Muscle of back (tissue), 11 donors: Measurements from ENCODE around the gene SKIC8. TPM values are rescaled to one million over a fixed set of nuclear protein-coding genes. Genes with fewer than 3 reads are reported as not detected.

ENCODE experiments used
- DNase-seq, 3 donors: peaks; one replicate each; pipeline versions ENCODE4 v3.0.0 to v3.0.0-alpha.2; 2013
- polyA plus RNA-seq, 10 donors: library from polyadenylated mRNA; unstranded; fragments of 120-200 nt; gene quantifications; one replicate each; pipeline ENCODE4 v1.2.1, GENCODE V29; 2013; ENCODE audit not compliant: insufficient read length in 10 of 10

The SKIC8 gene
- polyA plus RNA-seq, 10 donors, result 49.9 to 74.2 (median 56.3) TPM

DNA sequence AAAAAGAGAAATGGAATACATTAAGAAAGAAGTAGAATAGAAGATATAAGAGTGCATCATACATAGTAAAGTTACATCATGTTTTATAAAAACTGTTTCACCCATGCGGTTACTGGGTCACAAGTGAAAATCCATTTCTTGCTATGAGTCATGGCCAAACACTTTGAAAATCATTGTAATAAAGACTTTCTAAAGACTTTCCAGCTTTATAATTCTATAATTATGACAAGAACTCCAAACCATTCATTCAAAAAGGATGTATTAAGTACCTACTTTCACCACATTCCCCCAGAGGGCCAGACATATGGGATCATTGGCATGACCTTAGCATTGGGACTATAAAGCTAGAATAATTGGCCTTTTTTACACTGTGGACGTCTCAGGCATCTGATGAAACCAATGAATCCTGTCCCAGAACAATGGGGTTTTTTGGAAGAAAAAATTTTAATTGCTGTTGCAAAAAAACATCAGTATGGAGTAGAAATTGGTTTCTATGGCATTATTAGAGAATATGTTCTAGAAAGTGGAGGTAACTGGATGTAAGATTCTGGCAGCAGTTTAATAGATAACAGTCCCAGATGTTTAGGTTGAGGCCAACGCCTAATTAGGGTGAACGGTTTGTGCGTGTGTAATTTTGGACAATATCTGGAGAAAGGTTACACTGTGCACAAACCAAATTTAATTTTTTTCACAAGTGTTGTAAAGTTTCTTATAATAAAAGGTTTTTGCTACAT lies 3.3 kb upstream of the SKIC8 start:
- peak in 1 of 3 donors; percentile 87 for DNase-seq

DNA sequence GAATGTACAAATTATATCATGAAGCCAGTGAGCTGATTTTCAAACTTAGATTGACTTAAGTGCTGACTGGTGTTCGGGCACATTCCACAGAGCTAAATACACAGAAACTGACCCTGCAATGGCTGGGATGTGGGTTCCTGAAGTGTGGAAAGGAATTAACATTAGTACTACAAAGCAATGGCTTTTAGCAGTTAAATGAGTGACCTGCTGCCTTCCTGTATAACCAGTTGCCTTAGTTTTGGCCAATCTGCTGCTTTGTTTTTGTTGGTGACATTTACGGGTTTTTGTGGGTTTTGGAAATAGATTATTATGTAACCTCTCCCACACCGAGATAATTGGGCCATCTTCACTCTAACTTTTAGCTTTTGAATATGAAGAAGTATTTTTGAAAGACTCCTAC lies 2.4 kb upstream of the SKIC8 start:
- DNase-seq, result no peak

DNA sequence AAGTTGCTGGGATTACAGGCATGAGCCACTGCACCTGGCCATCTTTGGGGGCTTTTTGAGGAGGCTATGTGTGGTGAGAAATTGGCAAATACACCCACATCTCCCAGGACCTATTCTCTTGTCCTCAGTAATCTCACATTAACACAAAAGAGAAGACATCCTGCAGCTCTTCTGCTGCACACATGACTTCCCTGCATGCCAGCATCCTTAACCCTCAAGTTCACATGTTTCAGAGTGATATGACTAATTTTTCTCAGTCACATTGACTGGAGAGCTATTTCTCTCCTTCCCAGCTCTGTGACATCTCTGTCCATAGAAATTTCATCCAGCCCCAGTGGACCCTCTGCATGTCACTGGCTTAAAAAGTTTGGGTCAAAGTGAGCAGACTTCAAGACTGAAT lies 1.9 kb upstream of the SKIC8 start:
- DNase-seq, result no peak

DNA sequence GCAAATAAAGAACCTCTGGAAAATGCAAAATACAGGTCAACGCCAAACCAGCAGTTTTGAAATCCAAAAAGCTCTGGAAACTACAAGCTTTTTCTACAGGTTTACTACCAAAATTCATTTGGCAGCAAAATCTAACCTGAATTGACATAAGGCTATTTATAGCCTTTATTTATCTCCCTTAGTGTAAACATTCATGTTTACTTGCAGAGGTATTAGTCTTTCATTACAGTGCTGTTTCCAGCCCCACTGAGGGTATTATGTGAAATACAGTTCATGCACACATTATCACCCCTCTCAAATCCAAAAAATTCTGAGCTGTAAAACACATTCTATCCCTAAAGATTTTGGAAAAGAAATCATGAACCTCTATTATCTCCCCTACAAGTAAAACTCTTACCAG lies 7.2 kb downstream of the SKIC8 start:
- DNase-seq, result no peak

DNA sequence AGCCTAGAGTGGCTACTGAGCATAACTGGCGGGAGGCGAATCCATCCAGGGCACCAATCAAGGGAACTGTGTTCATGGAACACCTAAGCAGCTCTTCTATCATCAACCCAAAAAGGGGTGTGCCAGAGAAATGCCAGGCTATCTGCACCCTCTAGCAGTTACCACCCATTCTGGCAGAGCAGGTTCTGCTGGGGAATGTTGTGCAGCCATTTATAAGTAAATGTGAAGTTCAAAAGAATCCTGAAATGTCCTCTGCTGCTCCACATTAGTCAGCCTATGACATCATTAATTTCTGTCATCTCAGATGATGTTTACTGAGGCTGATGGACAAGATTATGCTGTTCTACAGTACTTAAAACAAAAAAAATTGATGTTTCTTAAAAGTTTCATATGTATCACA lies 7.7 kb downstream of the SKIC8 start:
- no peak for DNase-seq

DNA sequence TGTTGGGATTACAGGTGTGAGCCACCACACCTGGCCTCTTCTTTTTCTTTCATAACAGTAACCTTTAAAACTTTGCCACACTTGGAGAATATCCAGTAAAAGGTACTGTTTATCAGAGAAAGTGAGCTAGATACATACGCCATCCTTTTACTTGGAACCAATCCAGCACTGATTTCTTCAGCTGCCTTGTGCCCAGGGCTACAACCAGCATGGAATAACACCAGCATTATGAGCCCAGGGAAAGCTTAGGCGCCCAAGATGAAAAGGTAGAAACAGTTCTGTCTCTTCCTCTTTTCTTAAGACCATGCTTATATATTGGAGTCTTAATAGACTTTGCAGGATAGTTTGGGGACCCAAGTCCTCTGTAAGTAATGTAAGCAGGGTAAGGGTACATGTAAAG lies 8.4 kb downstream of the SKIC8 start:
- no peak for DNase-seq

GRCh38 chr15:78290222-78290621 lies 9.2 kb downstream of the SKIC8 start:
- DNase-seq, result no peak

GRCh38 chr15:78284758-78285157 lies 14.7 kb downstream of the SKIC8 start:
- DNase-seq, result no peak

DNA sequence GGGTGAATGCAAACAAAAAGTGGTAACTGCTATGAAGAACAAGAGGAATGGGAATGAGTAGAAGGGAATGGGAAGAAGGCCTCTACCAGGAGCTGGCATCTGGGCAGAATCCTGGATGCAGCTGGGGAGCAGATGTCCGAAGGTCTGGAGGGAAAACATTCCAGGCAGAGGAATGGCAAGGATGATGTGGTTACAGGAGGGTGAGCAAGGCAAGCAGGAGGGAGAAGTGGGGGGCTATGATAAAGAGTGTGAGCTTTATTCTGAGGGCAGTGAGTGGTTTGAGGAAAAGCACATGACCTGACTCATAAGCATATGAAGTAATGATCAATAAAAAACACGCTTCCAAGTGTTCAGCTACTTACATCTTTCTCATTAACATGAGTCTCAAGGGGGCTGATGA lies 17.1 kb downstream of the SKIC8 start:
- DNase-seq, result no peak

GRCh38 chr15:78280319-78281072 lies 18.9 kb downstream of the SKIC8 start:
- DNase-seq, result no peak

GRCh38 chr15:78276064-78276943 lies 23.1 kb downstream of the SKIC8 start:
- DNase-seq, result peak in 1 of 3 donors; percentile 6

DNA sequence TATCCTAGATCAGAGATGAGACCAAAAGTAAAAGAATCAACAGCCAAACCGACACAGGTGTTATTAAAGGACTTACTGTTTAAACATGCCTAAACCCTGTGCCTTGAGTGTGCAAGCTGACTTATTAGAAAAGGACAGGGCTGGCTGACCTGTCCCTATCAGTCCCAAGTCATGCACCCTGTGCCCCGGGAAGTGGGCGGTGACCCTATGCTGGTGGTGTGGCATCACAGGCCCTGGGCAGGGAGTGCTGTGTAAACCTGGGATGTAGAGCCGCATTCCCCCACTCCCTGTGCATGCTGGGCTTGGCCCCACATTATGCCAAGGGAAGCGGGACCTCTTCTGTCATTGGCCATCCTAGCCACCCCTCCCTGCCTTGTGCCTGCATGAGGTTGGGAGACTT lies 24.4 kb downstream of the SKIC8 start:
- no peak for DNase-seq

DNA sequence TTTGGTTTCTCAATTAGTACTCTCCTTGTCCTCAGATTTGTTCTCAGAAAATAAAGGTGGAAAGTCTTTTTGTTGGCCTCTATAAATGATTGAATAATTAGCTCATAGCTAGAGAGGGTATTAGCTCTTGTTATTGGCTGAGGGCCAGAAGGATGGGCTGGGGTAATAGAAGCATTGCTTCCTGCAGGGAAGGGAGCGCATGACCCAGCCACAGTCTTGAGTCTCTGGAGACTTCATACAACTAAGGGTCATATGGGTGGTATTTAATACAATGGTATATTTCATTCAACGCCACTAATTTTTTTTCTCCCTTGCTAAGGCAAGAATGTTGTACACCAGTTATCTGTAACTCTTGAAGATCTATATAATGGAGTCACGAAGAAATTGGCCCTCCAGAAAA lies 26.6 kb downstream of the SKIC8 start:
- DNase-seq, result no peak

DNA sequence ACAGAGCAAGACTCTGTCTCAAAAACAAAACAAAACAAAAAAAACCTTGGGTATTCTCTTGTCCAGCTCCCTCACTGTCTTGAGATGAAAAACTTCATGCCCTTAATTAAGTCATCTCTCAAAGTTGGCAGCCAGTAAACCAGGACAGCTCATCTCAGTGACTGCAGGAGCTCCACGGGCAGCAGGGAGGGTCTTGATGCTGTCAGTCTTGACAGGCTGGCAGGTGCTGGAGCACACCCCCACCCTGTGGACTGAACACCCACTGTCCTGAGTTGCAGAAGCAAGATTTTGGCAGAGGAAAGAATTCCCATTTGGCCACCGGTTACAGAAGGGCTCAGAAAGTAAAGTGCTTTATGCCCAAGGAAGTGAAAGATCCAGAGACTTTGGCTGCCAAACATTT lies 27.1 kb downstream of the SKIC8 start:
- peak in 1 of 3 donors; percentile 3 for DNase-seq

DNA sequence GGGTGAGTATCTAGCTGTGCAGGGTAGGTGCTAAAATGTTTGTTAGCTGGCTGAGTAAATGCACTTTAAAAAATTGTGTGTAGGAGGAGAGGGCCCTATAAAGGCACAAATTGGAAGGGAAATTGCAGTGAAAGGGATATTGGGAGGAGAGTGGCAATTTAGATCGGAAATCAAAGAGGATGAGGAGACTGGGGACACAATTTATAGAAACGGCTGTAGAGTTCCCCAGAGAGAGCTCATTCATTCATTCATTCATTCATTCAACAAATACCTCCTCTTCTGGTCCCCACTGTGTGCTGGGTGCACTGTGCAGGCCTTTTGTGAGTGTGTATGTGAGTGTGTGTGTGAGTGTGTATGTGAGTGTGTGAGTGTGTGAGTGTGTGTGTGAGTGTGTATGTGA lies 32.6 kb downstream of the SKIC8 start:
- DNase-seq, result no peak

- peak in 1 of 3 donors; percentile 15 for DNase-seq
Measured at GRCh38 chr15:78266229-78266628, 33.2 kb downstream of the SKIC8 start.

DNA sequence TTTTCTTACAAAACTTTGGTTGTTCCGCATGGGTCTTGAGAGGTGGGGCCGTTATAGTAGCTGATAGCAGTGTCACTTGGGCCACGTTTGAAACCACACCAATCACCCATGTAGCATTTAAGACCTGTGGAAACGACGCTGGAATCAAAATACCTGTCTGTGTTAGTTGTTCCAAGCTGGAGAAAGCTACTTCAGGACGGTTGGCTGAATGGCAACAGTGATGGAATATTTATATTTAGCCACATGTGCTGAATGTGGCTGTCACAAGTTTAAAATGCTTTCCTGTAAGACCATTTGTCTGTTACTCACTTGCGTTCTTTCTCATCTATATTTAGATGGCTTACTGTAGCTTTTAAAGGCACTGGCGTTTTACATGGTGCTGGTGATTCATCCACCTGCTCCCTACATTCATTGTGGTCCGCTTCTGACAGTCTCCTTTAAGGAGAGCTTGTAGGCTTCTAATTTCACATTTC lies 33.6 kb downstream of the SKIC8 start:
- DNase-seq, result peak; percentile 52 to 64 (median 53)

GRCh38 chr15:78265137-78265460 lies 34.3 kb downstream of the SKIC8 start:
- DNase-seq, result no peak

- DNase-seq, result peak; percentile 29 to 83 (median 64)
Measured at GRCh38 chr15:78264304-78265136, 34.9 kb downstream of the SKIC8 start, which contains the start of gene DNAJA4. DNAJA4 (plus strand) TSS chr15:78264562; CDS start chr15:78264764, 202 bp downstream.

- no peak for DNase-seq
Measured at GRCh38 chr15:78263907-78264303, 35.5 kb downstream of the SKIC8 start.

DNA sequence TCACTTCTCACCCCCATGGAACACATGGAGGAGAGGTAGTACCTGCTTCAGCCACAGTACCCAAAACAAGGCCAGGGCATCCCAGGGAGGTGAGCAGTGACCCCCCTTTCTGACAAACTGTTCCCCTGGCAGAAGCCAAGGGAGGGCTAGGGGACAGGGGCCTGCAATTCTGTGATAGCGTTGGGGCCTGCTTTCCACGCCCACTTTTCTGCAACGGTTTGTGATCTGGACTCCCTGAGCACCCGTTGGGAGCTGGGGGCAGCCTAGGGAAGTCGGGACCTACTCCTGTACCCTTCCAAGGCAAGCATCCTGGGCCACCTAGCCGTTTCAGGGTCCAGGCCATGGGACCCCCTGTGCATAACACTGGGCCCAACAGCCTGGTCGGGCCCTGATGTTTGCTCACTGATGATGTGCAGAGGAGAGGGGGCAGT lies 36.0 kb downstream of the SKIC8 start:
- DNase-seq, result no peak
